Panc1 (cell line): ENCODE results near the gene CNTN3.

Experiments
- POLR2AphosphoS5 ChIP-seq: IDR thresholded peaks from 2 replicates; pipeline ENCODE4 v1.6.1; 2012; ENCODE audit warnings: mild to moderate bottlenecking, low read depth, low read length, moderate library complexity
- REST ChIP-seq, 2 experiments: IDR thresholded peaks; 2 replicates each; pipeline ENCODE4 v1.6.1; 2011 to 2012; ENCODE audit warnings: low read depth in 2 of 2, control low read depth in 1 of 2, low read length in 1 of 2, mild to moderate bottlenecking in 1 of 2, moderate library complexity in 1 of 2; ENCODE audit not compliant: insufficient read depth in 1 of 2
- TCF7L2 ChIP-seq: IDR thresholded peaks from 2 replicates; pipeline ENCODE4 v1.6.1; 2011; ENCODE audit warnings: mild to moderate bottlenecking, low read depth, low read length, inconsistent platforms
- TF ChIP-seq, protein P1 (sequence below): fragments of 450-650 bp; IDR thresholded peaks from 2 replicates; pipeline ENCODE4 v1.5.1; 2017; ENCODE audit warnings: mild to moderate bottlenecking

DNA sequence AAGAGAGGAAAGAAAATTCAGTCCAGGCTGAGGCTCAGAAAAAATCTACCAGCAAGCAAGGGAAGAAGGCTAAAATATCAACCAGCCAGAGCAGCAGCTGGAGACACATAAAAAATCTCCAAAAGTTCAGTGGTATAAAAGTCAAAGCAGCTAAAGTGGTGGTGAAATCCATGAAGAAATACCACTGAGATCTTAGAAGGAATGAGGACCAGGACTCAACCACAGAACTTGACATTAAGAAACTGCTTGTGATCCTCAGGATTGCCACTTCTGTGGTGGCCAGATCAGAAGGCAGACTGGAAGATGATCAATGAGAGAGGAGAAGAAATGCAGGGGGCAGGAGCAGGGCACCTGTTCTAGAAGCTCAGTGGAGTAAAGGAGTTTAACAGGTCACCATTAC is 22.5 kb downstream of the CNTN3 start:
- TF ChIP-seq, protein P1, sequence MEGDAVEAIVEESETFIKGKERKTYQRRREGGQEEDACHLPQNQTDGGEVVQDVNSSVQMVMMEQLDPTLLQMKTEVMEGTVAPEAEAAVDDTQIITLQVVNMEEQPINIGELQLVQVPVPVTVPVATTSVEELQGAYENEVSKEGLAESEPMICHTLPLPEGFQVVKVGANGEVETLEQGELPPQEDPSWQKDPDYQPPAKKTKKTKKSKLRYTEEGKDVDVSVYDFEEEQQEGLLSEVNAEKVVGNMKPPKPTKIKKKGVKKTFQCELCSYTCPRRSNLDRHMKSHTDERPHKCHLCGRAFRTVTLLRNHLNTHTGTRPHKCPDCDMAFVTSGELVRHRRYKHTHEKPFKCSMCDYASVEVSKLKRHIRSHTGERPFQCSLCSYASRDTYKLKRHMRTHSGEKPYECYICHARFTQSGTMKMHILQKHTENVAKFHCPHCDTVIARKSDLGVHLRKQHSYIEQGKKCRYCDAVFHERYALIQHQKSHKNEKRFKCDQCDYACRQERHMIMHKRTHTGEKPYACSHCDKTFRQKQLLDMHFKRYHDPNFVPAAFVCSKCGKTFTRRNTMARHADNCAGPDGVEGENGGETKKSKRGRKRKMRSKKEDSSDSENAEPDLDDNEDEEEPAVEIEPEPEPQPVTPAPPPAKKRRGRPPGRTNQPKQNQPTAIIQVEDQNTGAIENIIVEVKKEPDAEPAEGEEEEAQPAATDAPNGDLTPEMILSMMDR, result no peak
- TF ChIP-seq POLR2AphosphoS5 (no peak), REST (IDR thresholded peaks at IDR 0.05; ENCODE audit: insufficient read depth in 1 of 2, low read depth in 2 of 2, low read length in 1 of 2) (no peak), TCF7L2 (no peak)
